Measurements from ENCODE around the gene NIPAL4. TPM values are rescaled to one million over a fixed set of nuclear protein-coding genes. Genes with fewer than 3 reads are reported as not detected.

Gene NIPAL4
- polyA plus RNA-seq, 3 donors from 2014 or later, result not detected

DNA sequence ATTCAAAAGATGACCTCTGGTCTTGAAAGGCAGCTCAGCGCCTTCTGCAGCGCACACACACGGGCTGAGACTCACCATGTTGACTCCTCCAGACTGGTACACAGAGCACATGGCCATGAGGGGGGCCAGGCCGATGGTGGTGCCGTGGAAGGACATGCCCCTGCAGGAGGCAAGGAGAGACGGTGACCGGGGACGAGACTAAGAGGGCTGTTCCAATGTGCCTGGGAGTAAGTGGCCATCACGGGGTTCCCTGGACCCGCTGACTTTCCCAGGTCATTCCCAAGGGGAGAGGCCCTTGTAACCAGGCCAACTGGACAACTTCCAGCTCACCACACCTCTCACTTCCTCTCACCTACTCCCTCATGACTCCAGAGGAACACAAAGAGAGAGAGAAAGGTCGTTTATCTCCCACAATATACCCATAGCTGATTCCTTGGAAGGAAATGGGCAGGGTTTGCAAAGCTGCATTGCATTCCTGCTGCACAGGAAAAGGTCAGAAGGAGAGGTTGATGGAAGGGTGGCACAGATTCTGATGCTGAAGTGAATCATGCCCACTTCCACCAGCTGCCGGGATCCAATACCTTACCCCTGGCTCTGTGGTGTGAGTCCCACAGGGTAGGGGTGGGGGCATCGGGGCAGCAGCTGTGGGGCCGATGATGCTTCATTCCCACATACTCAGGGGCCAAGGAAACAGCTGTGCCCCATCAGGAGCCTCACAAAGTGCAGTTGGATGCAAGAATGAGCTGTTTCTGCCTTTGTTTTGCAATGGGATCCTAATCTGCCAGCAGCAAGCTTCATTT is 47.2 kb downstream of the NIPAL4 start:
- Mint-ChIP-seq H3K4me3 (no peak overlapping the region), H3K36me3 (no peaks in the 10 kb centered on the region), H3K4me1 (peaks cover 3 to 14% of the 10 kb centered on the region in 2 donors), H3K9me3 (no peaks in the 10 kb centered on the region), H3K27me3 (ENCODE audit: low read depth in 3 of 3) (peaks cover 0 to 2% (median 0%) of the 10 kb centered on the region in 3 donors), H3K27ac (no peak overlapping the region)
- no peak for DNase-seq

DNA sequence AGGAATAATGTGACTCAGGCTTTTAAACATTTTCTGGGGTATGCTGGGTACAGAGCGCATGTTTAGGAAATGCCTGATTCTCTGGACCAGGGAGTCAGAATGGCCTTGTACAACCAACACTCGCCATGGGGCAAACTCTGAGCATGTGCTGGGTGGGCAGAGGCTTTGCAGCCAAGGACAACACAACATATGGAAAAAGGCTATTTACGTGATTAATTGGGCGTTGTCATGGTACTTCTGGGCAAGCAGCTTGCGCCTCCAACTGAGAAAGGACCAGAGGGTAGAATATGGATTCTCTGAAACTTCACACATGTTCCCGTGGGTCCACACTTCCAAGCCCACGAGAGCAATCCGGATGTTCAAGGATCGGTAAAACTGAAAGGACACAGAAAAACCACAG is 49.1 kb downstream of the NIPAL4 start:
- Mint-ChIP-seq H3K4me3 (no peak overlapping the region), H3K27me3 (ENCODE audit: low read depth in 3 of 3) (peaks cover 0 to 2% (median 0%) of the 10 kb centered on the region in 3 donors), H3K4me1 (peaks cover 0 to 7% of the 10 kb centered on the region in 2 donors), H3K27ac (no peak overlapping the region), H3K36me3 (no peaks in the 10 kb centered on the region), H3K9me3 (no peaks in the 10 kb centered on the region)
- no peak for DNase-seq

DNA sequence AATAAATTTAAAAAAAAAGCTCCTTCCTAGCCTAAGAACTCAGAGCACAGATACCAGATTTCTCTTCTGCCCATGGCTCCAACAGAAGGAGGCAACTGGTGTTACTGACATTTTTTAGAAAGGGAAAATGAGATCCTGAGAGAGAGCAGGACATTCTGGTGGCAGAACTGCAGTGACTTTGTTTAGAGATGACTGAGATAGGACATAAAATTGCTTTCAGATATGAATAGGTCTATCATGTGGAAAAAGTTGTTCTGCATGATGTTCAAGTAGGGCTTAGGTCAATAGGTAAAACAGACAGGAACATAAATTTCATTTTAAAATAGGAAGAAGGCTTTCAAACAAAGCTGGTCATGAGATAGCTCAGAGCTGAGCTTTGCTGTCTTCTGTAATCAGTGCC is 49.6 kb downstream of the NIPAL4 start:
- Mint-ChIP-seq H3K9me3 (no peaks in the 10 kb centered on the region), H3K4me3 (no peak overlapping the region), H3K27me3 (ENCODE audit: low read depth in 3 of 3) (peaks cover 0 to 2% (median 0%) of the 10 kb centered on the region in 3 donors), H3K27ac (no peak overlapping the region), H3K36me3 (no peaks in the 10 kb centered on the region), H3K4me1 (peaks cover 0 to 7% of the 10 kb centered on the region in 2 donors)
- DNase-seq, result no peak

DNA sequence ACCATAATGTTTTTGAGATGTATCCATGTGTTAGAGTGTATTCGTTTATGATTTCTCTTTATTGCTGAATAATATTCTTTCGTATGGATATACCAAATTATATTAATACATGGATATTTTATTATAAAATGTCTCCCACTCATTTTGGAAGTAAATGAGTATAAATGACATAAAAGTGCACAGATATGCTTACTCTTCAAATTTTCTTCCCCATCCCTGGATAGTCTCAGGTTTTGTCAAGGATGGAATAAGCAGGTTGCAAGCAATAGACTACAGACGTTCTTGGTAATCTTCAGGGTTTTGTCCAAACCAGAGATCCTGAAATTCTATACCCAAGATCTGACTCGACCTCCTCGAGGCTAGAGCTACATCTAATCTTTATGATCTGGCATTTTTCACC is 50.7 kb downstream of the NIPAL4 start:
- peaks cover 0 to 2% (median 0%) of the 10 kb centered on the region in 3 donors for H3K27me3 Mint-ChIP-seq (ENCODE audit: low read depth in 3 of 3)
- DNase-seq, result no peak
- H3K27ac Mint-ChIP-seq, result no peak overlapping the region
- H3K4me1 Mint-ChIP-seq, result peaks cover 0 to 7% of the 10 kb centered on the region in 2 donors
- no peaks in the 10 kb centered on the region for H3K9me3 Mint-ChIP-seq
- no peaks in the 10 kb centered on the region for H3K36me3 Mint-ChIP-seq
- H3K4me3 Mint-ChIP-seq, result no peak overlapping the region

DNA sequence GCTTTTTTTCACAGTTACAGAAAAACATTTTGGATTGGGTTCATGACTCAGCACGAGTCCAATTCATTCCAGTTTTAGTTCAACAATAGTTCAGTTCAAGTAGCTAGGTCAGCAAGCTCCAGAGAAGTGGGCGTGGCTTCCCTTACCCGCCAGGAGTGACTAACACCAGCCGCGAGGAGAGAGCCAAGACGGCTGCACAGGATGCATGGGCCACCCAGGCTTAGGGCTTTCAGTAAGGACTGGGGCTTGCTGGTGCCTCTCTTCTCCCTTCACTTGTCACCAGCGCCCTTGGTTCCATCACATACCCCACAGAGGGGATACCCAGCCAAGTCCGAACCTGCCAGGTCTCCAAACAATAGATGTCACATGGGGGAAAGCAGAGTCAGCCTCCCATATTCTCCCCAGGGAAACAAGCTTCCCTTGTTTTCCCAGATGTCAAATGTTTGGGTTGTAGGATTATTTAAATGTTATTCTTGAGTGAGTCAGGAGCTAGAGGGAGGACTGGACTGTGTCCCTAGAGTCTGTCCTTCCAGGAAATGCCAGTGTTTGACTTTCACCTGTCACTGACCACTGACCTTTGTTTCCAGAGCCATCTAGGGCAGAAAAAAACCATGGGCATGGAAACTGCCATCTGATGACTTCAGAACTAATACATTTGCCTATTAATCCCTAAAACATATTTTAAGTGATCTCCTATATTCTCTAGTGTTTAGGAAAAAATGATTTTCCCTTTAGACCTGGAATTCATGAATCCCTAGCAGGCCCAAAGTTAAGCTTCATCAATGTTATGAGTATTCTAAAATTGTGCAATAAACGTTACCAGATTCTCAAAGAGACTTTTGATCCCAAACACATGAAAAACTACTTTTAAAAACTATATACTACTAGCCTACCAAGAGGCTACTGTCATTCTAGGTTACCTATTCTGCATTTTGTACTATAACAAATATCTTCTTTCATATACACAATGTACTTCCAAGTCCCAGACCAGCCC is 51.9 kb downstream of the NIPAL4 start:
- no peaks in the 10 kb centered on the region for H3K36me3 Mint-ChIP-seq
- H3K27ac Mint-ChIP-seq, result no peak overlapping the region
- H3K27me3 Mint-ChIP-seq (ENCODE audit: low read depth in 3 of 3), result peaks cover 0 to 2% (median 1%) of the 10 kb centered on the region in 3 donors
- no peak for DNase-seq
- no peaks in the 10 kb centered on the region for H3K4me1 Mint-ChIP-seq
- no peak overlapping the region for H3K4me3 Mint-ChIP-seq
- H3K9me3 Mint-ChIP-seq, result no peaks in the 10 kb centered on the region

DNA sequence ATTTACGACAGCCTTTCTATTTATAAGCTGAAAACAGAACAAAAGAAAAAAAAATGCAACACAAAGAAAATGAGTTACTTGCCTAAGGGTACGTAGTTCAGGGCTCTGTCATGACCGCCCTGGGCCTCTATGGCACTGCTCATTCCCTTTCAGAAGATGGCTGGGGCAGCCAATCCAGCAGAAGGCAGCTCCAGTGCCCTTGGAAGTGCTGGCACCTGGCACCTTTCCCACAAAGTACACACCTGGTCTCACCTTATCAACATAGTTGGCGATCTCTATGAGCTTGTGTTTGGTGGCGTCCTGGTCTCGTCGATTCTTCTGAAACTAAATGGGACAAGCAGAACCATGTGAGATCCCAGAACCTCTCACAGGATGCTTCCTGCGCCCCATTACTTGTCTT is 53.2 kb downstream of the NIPAL4 start:
- DNase-seq, result no peak
- Mint-ChIP-seq H3K4me1 (no peaks in the 10 kb centered on the region), H3K9me3 (no peaks in the 10 kb centered on the region), H3K27me3 (ENCODE audit: low read depth in 3 of 3) (peaks cover 0 to 2% (median 2%) of the 10 kb centered on the region in 3 donors), H3K4me3 (no peak overlapping the region), H3K27ac (no peak overlapping the region), H3K36me3 (no peaks in the 10 kb centered on the region)

DNA sequence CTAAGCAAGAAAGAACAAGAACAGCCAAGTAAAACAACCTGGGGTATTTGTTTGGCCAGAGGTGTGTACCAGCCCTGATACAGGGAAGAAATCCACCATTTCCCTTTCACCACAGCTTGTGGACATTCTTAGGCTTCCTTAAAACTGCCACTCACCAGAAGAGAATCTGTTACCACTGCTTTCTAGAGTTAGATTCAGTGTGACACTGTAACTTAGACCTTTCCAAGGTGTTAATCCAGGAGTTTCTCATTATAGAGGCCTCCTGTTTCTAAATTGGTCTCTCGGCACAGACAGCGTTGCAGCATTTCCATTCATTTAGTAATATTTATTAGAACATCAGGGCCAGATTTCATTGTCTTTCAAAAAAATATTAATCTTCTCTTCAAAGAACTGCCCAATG is 55.0 kb downstream of the NIPAL4 start:
- no peak for DNase-seq
- H3K4me1 Mint-ChIP-seq, result no peaks in the 10 kb centered on the region
- H3K9me3 Mint-ChIP-seq, result no peaks in the 10 kb centered on the region
- peaks cover 0 to 2% (median 0%) of the 10 kb centered on the region in 3 donors for H3K27me3 Mint-ChIP-seq (ENCODE audit: low read depth in 3 of 3)
- H3K4me3 Mint-ChIP-seq, result no peak overlapping the region
- H3K27ac Mint-ChIP-seq, result no peak overlapping the region
- no peaks in the 10 kb centered on the region for H3K36me3 Mint-ChIP-seq

DNA sequence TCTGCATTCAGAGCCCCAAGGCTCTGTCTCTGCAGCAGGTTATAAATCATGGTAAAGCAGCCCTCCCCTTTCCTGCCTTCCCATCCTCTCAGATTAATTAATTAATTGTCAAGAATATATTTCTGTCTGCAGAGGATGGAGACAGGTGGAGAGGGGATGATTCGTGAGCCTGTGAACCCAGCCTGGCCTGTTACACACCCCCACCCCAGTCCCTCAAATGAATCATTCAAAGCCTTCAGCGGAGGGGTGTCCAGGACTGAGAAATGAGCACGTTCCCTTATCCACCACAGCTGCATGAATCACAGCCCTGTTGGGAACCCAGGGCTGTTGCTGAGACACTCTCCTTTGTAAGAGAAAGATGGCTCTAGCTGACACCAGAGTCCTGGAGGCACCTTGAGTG is 56.0 kb downstream of the NIPAL4 start:
- no peaks in the 10 kb centered on the region for H3K9me3 Mint-ChIP-seq
- H3K4me1 Mint-ChIP-seq, result no peaks in the 10 kb centered on the region
- H3K27me3 Mint-ChIP-seq (ENCODE audit: low read depth in 3 of 3), result peaks cover 0 to 2% (median 0%) of the 10 kb centered on the region in 3 donors
- H3K36me3 Mint-ChIP-seq, result no peaks in the 10 kb centered on the region
- no peak for DNase-seq
- H3K4me3 Mint-ChIP-seq, result no peak overlapping the region
- H3K27ac Mint-ChIP-seq, result no peak overlapping the region

DNA sequence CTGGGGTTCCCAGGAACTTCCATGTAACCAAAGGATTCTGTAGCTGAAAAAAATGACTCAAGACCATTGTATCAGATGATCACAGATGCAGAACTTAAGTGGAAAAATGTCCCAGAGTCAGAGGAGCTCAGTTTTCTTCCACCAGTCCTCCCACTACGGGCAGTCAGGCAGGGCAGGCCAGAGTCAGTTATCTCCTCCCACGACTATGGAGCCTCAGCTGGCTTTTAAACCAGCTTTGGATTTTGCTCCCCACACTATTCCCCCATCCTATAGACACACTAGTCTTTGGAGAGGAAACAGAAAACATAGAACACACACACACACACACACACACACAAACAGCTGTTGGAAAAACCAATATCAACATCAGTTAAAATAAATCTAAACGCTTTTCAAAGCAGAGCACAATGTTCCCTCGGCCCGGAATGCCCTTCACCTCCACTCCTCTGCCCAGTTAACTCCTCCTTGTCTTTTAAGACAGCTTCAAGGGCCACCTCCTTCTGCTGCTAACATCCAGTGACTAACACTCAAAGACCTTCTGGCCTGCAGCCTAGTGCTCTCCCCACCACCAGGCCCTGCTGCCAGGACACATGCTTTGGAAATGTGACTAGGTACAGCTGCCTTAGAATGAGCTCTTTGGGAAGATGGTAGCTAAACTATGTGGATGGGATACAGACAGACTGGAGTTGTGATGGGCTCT is 56.8 kb downstream of the NIPAL4 start:
- H3K36me3 Mint-ChIP-seq, result no peaks in the 10 kb centered on the region
- DNase-seq, result no peak
- H3K4me3 Mint-ChIP-seq, result no peak overlapping the region
- no peaks in the 10 kb centered on the region for H3K4me1 Mint-ChIP-seq
- H3K27me3 Mint-ChIP-seq (ENCODE audit: low read depth in 3 of 3), result peaks cover 0 to 2% (median 1%) of the 10 kb centered on the region in 3 donors
- no peak overlapping the region for H3K27ac Mint-ChIP-seq
- no peaks in the 10 kb centered on the region for H3K9me3 Mint-ChIP-seq

DNA sequence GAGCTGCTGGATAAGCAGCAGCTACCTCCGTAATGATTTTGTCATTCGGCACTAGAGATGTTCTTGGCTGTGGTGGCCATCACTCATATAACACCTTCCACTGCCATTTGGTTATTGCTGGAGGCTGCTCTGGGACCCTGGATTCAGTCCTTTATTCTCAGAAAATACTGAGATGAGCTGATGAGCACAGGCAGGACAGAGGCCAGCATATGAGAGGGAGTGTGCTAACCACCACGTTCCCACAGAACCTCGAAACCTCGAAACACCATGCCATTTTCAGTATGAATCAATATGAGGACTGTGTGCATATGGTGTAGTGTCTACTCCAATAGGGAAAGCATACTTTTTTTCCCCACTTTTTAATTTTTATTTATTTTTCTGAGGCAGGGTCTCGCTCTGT is 59.0 kb downstream of the NIPAL4 start:
- Mint-ChIP-seq H3K27ac (no peak overlapping the region), H3K9me3 (no peaks in the 10 kb centered on the region), H3K27me3 (ENCODE audit: low read depth in 3 of 3) (peaks cover 0 to 5% (median 2%) of the 10 kb centered on the region in 3 donors), H3K4me3 (no peak overlapping the region), H3K36me3 (no peaks in the 10 kb centered on the region), H3K4me1 (no peaks in the 10 kb centered on the region)
- no peak for DNase-seq

DNA sequence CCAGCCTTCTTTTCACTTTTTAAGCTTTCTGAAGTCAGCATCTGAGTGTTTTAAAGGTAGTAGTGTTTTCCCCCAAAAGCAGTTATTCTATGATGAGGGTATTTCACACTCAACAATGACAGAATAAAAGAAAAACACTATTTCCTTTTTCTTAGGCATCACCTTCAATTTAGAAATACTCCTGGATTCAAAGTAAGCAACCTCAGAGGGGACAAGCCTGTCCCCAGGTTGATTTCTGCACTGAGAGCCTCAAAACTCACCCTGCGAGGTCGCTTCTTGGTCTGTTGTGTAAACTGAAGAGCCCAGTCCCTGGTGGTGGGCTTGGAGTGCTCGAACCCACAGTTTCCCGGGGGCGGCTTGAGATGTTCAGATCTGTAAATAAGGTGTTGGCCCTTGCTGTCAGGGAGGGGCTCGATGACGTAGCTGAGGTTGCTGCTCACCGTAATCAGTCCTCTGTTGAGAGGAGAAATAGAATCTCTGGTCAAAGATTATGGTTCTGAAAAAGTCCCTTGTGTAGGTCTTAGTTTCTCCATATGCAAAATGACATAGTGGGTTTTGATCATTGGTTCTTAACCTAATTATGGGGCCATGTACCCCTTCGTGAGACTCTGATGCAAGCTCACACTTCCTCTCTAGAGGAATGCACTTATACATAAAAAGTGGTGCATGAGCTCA is 59.7 kb downstream of the NIPAL4 start:
- Mint-ChIP-seq H3K27me3 (ENCODE audit: low read depth in 3 of 3) (peaks cover 0 to 5% (median 2%) of the 10 kb centered on the region in 3 donors), H3K9me3 (no peaks in the 10 kb centered on the region), H3K4me1 (no peaks in the 10 kb centered on the region), H3K4me3 (no peak overlapping the region), H3K36me3 (no peaks in the 10 kb centered on the region), H3K27ac (no peak overlapping the region)
- no peak for DNase-seq

DNA sequence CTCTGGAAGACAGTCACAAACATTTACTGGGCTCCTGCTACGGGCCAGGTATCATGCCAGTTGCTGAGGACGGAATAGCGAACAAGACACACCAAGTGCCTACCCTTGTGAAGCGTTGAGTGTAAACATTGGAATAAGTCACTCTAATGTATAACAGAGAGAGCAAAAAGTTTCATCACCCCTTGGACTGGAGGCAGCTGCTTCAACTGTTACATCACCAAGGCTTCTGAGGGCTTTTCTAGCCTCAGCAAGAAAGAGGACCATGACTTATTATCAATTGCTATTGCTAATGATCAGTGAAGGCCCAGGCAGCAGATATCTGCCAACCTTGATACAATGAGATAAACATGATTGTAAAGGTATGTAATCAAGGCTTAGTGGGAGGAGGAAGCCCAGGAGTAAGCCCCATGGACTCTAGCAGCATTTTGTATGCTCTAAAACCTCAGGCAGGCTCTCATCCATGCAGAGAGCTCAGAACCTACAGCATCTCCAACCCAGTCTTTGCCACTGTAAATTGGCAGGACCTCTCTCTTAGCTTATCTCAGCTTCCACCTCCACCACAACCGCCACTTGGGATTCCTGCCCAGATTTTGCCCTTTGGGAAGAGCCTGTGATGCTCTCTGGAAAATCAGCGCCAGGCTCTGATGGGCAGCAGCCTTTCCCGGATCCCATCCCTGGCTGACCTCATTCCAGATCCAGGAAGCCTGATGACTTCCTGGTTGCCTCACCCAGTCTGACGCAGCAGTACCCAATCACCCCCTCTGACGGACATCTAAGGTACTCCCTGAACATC is 61.1 kb downstream of the NIPAL4 start:
- Mint-ChIP-seq H3K27me3 (ENCODE audit: low read depth in 3 of 3) (peaks cover 0 to 7% (median 2%) of the 10 kb centered on the region in 3 donors), H3K9me3 (no peaks in the 10 kb centered on the region), H3K27ac (no peak overlapping the region), H3K36me3 (no peaks in the 10 kb centered on the region), H3K4me3 (no peak overlapping the region), H3K4me1 (no peaks in the 10 kb centered on the region)
- DNase-seq, result no peak

DNA sequence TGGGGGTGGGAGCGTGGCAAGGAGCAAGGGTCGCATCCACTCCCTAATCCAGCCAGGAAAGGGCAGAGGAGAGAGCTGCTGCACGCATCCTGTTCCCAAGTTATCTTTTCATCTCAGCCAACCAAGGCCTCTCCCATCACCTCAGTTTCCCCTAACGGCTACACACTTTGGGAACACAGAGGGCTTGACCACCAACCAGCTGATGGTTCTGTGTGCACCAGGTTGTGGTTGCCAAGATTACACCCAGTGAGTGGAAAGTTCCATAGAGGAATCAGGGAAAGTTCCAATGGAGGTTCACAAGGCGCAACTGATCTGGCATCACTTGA is 61.7 kb downstream of the NIPAL4 start:
- Mint-ChIP-seq H3K27me3 (ENCODE audit: low read depth in 3 of 3) (peaks cover 0 to 7% (median 2%) of the 10 kb centered on the region in 3 donors), H3K9me3 (no peaks in the 10 kb centered on the region), H3K27ac (no peak overlapping the region), H3K4me1 (no peaks in the 10 kb centered on the region), H3K4me3 (no peak overlapping the region), H3K36me3 (no peaks in the 10 kb centered on the region)
- no peak for DNase-seq

Data from immature natural killer cell (primary cell).